Activated T-cell treated with anti-CD3 and anti-CD28 coated beads, Interleukin-2, amount 50 U/mL, for 48 hours (primary cell): Measurements from ENCODE around the gene FGD6.

Experiments used
- DNase-seq, 2 experiments: peaks; one replicate each; pipeline ENCODE4 v3.0.0-alpha.2; 2020

FGD6 gene

GRCh38 chr12:95074766-95075165 lies 142.5 kb downstream of the FGD6 start:
- no peak for DNase-seq

DNA sequence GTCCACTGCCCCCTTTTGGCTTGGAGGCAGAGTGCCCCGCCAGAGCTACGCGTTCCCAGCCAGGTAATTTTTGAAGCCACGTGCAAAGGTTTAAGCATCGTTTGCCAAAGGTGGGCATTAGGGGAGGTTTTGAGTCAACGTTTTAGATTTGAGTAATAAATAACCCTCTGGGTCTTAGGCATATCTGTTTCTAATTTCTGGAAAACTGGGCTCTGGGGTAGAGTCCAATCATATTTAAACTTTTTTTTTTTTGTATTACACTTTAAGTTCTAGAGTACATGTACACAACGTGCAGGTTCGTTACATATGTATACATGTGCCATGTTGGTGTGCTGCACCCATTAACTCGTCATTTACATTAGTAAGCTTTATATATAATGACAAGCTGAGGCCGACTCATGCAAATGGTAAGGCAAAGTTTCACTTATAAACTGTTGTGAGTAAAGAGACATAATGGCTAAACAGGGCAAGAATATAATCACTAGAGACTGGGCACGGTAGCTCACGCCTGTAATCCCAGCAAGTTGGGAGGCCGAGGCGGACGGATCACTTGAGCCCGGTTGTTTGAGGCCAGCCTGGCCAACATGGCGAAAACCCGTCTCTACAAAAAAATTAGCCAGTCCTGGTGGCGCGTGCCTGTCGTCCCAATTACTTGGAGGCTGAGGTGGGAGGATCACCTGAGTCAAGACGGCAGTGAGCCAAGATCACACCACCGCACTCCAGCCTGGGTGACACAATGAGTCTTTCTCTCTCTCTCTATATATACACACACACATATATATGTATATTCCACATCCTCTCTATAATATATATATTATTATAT lies 143.4 kb downstream of the FGD6 start:
- DNase-seq: no peak

DNA sequence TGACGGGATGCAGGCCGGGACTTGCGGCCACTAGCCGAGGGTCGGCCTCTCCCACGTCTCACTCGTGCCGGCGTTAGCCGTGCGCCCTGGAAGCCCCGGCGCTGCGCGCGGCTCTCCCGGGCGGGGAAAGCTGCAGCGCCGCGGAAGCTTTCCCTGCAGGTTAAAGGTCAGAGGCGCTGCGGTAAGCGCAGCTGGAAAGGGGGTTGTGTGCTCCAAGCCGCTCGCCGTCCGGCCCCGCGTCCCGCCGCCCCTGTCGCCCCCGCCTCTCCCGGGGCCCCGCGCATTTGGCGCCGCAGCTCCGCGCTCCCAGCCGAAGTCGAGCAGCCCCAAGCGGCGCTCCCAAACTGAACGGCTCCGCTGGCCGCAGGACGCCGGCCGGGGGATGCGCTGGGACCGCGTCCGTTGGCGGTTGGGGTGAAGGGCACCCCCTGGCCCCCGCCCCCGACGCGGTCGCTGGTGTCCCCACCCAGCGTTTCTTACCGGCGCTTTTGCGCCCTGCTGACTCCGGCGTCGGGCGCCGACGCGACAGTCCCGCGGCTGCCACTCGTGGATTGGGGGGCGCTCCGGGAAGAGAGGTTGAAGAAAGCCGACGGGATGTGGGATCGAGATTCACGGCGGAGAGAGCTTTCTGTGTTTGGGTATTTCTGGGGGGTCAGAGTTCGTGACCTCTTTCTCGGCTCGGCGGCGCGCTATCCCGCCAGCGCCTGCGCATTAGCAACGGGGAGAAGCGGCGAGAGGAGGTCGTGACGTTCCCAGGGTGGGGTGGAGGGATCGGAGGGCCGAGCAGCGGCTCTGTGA lies 144.2 kb downstream of the FGD6 start, which contains the start of gene NR2C1:
NR2C1 (minus strand) TSS at position 719 of the 798 bp plus-strand sequence. CDS start 6,234 bp downstream, outside the sequence.
- peak; percentile 91 to 93 for DNase-seq

- DNase-seq: no peak
Observed at GRCh38 chr12:95070378-95070777, 146.9 kb downstream of the FGD6 start.

- no peak for DNase-seq
Observed at GRCh38 chr12:95066091-95066855, 151.0 kb downstream of the FGD6 start.

GRCh38 chr12:95060951-95061350 lies 156.3 kb downstream of the FGD6 start:
- DNase-seq: no peak

DNA sequence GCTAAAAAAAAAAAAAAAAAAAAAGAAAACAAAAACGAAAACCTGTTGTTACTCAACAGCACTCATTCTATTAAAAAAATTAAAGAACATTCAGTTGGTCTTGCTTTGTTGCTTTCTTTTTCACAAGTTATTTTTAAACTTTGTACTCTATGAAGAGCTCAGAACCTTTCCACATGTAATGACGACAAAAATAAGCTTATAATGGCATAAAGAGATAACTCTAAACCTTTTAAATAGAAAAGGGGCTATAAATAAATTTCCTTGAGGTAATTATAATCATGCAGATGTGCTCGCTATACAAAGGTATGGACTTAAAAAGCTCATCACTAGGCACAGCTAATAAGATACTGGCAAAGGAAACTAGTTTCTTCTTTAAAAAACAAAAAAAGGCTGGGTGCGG lies 157.3 kb downstream of the FGD6 start:
- DNase-seq: no peak

DNA sequence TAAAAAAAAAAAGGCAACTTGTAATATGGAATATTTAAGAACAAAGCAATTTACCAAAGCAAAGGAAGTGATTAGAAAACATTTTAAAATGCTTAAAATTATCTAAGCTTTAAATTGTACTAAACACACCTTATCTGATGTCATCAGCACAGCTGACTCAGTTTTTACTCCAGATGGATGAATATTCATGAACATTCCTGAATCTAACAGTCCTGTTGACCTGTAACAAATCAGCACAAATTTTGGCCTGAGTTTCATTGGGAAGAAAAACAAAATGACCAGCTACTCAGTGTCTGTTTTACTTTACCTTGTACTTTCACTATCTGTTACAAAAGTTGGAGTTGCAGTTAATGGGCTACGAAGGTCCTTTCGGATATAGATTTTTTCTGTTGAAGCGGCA lies 159.8 kb downstream of the FGD6 start:
- no peak for DNase-seq

- DNase-seq: no peak
Observed at GRCh38 chr12:95055057-95055456, 162.2 kb downstream of the FGD6 start.

- no peak for DNase-seq
Observed at GRCh38 chr12:95054206-95054605, 163.1 kb downstream of the FGD6 start.

- no peak for DNase-seq
Observed at GRCh38 chr12:95051241-95051640, 166.0 kb downstream of the FGD6 start.

DNA sequence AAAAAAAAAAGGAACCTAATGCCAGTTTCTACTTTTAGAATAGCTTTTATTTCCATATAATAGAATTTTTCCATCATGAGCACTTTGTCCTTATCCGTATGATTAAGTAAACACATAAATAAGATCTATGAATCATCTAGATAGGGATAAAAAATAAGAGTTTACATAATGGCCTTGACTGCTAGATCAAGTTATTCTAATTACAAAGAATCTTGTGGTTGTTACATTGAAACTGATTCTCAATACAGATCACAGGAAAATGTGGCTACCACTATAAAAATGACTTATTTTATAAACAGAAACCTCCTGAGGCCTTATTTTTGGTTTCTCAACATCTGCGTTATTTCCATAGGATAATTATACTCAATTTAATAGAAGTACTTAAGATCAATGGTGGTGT lies 179.4 kb downstream of the FGD6 start:
- no peak for DNase-seq

DNA sequence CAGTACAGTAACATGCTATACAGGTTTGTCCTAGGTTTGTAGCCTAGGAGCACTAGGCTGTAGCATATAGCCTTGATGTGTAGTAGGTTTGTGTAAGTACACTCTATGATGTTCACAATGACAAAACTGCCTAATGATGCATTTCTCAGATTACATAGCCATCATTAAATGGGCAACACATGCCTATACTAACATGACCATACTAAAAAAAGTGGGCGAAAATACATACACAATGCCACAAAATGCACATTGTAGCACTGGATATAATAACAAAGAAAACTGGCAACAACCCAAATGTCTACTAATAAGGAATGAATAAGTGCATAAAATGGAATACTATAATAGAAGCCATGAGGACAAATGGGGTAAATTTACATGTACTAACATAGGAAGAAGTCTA lies 182.5 kb downstream of the FGD6 start:
- no peak for DNase-seq
